ENCODE data around the gene TOR3A. TPM values are rescaled to one million over a fixed set of nuclear protein-coding genes. Genes with fewer than 3 reads are reported as not detected.
"Not testable (repeated sequence)": the region's sequence is repeated elsewhere in the genome, so short reads cannot be mapped to it uniquely, and the experiment has no call there.

TOR3A gene
- 10 to 100 TPM in 7 of 8 experiments, 1 to 10 TPM in 1; 9.2 to 27.9 (median 13.4) TPM for total RNA-seq

DNA sequence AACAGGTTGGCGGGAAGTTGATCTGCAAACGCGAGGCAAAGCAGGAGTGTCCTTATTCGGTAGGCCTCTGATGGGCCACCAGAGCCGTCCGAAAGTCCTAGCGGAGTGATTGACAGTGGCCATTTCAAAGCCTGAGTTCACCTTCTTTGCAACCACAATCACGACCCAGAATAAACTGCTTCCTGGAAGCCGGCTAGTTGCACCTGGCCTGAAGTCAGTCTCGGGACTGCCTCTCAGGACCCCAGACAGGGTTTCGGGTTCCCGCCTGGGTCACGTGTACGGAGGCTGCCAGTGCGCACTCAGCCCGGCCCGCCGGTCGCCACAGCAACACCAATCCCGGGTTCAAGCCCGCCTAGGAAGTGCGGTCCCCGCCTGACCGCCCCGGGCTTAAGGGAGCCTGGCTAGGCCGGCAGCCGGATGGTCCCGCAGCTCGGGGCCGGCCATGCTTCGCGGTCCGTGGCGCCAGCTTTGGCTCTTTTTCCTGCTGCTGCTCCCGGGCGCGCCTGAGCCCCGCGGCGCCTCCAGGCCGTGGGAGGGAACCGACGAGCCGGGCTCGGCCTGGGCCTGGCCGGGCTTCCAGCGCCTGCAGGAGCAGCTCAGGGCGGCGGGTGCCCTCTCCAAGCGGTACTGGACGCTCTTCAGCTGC, at the start of gene TOR3A:
TOR3A (plus strand) TSS at position 384 of the 646 bp plus-strand sequence; CDS start at position 443, 59 bp downstream.
- Histone ChIP-seq H3K4me3 (peak within 1 kb of the TSS; percentile 42 to 66 (median 61)), H3K27ac (peak within 1 kb of the TSS in 1 of 2 donors; percentile 8), H3K4me1 (replicated peaks in 1 of 2) (peaks cover 2 to 9% of the 10 kb centered on the region in 2 donors)
- WGBS, 10 experiments, result 0 to 13% (median 3%) methylated on average over 9 to 27 of the region's 51 CpGs; no CpG with 5 or more reads in 7 of the 10 experiments
- peak; percentile 84 to 93 (median 93) for ATAC-seq (replicated peaks in 6 of 8)
- in situ Hi-C loops (cut with MboI; ENCODE audit: low pct_unique_long_range_greater_than_20kb in 2 of 9, low sequenced_read_pairs in 9 of 9, unreplicated experiment in 9 of 9), result loop anchor here in 5 of 9 experiments (25.0 kb wide), 1 partner anchor 280 kb away; the partner anchor contains the start of gene AXDND1 (in 5 of the 5)

GRCh38 chr1:179034720-179035119, 47.1 kb upstream of the TOR3A start:
- no peak overlapping the region for H3K27ac ChIP-seq
- peak in 3 of 8 experiments; percentile 41 to 66 (median 63) for ATAC-seq (replicated peaks in 6 of 8)
- 83 to 100% (median 92%) methylated on average over 1 of the region's 1 CpG; no CpG with 5 or more reads in 6 of the 10 experiments for WGBS, 10 experiments
- no peak overlapping the region for H3K4me3 ChIP-seq
- H3K4me1 ChIP-seq (replicated peaks in 1 of 2), result peaks cover 6 to 10% of the 10 kb centered on the region in 2 donors
- in situ Hi-C loops (cut with MboI; ENCODE audit: low pct_unique_long_range_greater_than_20kb in 2 of 9, low sequenced_read_pairs in 9 of 9, unreplicated experiment in 9 of 9), result no loop called here

DNA sequence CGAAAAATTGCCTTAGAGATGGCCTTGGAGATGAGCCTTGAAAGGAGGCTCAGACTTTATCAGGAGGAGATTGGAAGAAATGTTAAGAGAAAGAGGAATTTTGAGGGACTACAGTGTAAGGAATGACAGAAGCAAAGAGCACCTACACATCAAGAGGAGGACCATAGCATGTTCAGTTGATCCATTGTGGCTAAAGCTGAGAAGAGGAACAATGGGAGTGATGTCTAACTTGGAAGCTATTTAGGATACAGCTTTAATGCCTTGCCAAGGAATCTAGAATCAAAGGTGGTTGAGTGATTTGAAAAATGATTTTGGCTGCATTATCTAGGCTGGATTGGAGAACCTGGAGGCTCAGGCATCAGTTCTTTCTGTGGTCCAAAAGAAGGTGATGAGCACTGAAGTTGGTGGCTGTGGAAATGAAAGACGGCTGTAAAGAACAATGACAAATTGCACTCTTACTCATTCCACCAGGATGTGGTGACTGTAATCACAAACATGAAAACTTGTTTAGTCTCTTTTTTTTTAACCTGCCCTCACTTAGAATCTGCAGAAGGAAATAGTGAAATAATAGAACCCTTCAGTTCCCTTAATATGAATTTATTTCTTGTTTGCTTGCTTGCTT, 44.9 kb upstream of the TOR3A start:
- H3K4me1 ChIP-seq (replicated peaks in 1 of 2), result peaks cover 5 to 10% of the 10 kb centered on the region in 2 donors
- in situ Hi-C loops (cut with MboI; ENCODE audit: low pct_unique_long_range_greater_than_20kb in 2 of 9, low sequenced_read_pairs in 9 of 9, unreplicated experiment in 9 of 9), result no loop called here
- ATAC-seq (replicated peaks in 6 of 8), result no peak
- no peak overlapping the region for H3K27ac ChIP-seq
- 29 to 96% (median 87%) methylated on average over 1 to 2 of the region's 2 CpGs; no CpG with 5 or more reads in 2 of the 10 experiments for WGBS, 10 experiments
- no peak overlapping the region for H3K4me3 ChIP-seq

GRCh38 chr1:179038528-179039281, 43.2 kb upstream of the TOR3A start:
- no peak overlapping the region for H3K27ac ChIP-seq
- in situ Hi-C loops (cut with MboI; ENCODE audit: low pct_unique_long_range_greater_than_20kb in 2 of 9, low sequenced_read_pairs in 9 of 9, unreplicated experiment in 9 of 9), result no loop called here
- peaks cover 0 to 3% of the 10 kb centered on the region in 2 donors for H3K4me1 ChIP-seq (replicated peaks in 1 of 2)
- 0 to 75% (median 54%) methylated on average over 1 of the region's 1 CpG; no CpG with 5 or more reads in 3 of the 10 experiments for WGBS, 10 experiments
- no peak overlapping the region for H3K4me3 ChIP-seq
- peak in 2 of 8 experiments; percentile 20 to 28 for ATAC-seq (replicated peaks in 6 of 8)

DNA sequence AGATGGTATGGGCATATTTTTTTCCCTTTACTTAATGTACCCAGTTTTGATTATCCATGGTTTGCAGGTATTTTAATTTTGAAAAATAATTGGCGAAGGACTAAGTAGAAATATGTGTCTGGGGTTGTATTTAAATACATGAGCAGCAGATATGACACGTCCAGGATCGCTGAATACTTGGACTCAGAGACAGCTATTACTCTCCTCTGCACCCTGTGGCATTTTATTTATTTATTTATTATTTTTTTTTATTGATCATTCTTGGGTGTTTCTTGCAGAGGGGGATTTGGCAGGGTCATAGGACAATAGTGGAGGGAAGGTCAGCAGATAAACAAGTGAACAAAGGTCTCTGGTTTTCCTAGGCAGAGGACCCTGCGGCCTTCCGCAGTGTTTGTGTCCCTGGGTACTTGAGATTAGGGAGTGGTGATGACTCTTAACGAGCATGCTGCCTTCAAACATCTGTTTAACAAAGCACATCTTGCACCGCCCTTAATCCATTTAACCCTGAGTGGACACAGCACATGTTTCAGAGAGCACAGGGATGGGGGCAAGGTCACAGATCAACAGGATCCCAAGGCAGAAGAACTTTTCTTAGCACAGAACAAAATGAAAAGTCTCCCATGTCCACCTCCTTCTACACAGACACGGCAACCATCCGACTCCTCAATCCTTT, 42.2 kb upstream of the TOR3A start:
- H3K4me1 ChIP-seq (replicated peaks in 1 of 2); in situ Hi-C loops (cut with MboI; ENCODE audit: low pct_unique_long_range_greater_than_20kb in 2 of 9, low sequenced_read_pairs in 9 of 9, unreplicated experiment in 9 of 9); H3K27ac ChIP-seq; H3K4me3 ChIP-seq: not testable (repeated sequence)
- peak in 1 of 8 experiments; percentile 52 for ATAC-seq (replicated peaks in 6 of 8)
- WGBS, 10 experiments, result 27 to 100% (median 88%) methylated on average over 2 to 3 of the region's 9 CpGs; no CpG with 5 or more reads in 2 of the 10 experiments

DNA sequence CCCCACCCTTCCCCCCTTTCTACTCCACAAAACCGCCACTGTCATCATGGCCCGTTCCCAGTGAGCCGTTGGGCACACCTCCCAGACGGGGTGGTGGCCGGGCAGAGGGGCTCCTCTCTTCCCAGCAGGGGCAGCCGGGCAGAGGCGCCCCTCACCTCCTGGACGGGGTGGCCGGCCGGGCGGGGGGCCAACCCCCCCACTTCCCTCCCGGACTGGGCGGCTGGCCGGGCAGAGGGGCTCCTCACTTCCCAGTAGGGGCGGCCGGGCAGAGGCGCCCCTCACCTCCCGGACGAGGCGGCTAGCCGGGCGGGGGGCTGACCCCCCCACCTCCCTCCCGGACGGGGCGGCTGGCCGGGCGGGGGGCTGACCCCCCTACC, 41.7 kb upstream of the TOR3A start:
- H3K4me1 ChIP-seq (replicated peaks in 1 of 2); H3K27ac ChIP-seq; H3K4me3 ChIP-seq; ATAC-seq (replicated peaks in 6 of 8); in situ Hi-C loops (cut with MboI; ENCODE audit: low pct_unique_long_range_greater_than_20kb in 2 of 9, low sequenced_read_pairs in 9 of 9, unreplicated experiment in 9 of 9): not testable (repeated sequence)
- no CpG with 5 or more reads among the region's 27 CpGs for WGBS, 10 experiments

GRCh38 chr1:179042087-179042486, 39.8 kb upstream of the TOR3A start:
- H3K27ac ChIP-seq, result no peak overlapping the region
- in situ Hi-C loops (cut with MboI; ENCODE audit: low pct_unique_long_range_greater_than_20kb in 2 of 9, low sequenced_read_pairs in 9 of 9, unreplicated experiment in 9 of 9), result no loop called here
- H3K4me1 ChIP-seq (replicated peaks in 1 of 2), result peaks cover 6% of the 10 kb centered on the region in 2 donors
- H3K4me3 ChIP-seq, result no peak overlapping the region
- ATAC-seq (replicated peaks in 6 of 8), result no peak
- WGBS, 10 experiments, result 80 to 100% (median 87%) methylated on average over 1 to 7 of the region's 8 CpGs; no CpG with 5 or more reads in 5 of the 10 experiments

DNA sequence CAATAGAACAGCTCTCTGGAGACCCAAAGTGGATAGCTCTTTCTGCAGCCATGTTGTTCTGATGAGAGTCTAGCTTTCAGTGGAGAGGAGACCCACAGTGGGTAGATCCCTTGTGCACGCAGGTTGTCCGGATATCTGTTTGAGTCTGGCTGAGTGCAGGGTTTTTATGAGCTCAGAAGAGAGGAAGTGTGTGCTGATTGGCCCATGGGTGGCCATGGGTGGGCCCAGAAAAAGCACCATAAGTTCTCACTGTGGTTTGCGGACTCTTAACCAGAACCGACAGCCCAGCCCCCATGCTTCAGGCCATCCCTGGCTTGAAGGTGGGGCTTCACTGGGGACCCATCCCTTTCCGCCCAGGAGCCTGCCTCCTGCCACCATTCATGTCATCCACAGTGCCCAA, 39.2 kb upstream of the TOR3A start:
- 92 to 100% (median 100%) methylated on average over 1 to 4 of the region's 5 CpGs; no CpG with 5 or more reads in 4 of the 10 experiments for WGBS, 10 experiments
- H3K4me3 ChIP-seq, result no peak overlapping the region
- no peak overlapping the region for H3K27ac ChIP-seq
- peaks cover 10 to 12% of the 10 kb centered on the region in 2 donors for H3K4me1 ChIP-seq (replicated peaks in 1 of 2)
- no peak for ATAC-seq (replicated peaks in 6 of 8)
- in situ Hi-C loops (cut with MboI; ENCODE audit: low pct_unique_long_range_greater_than_20kb in 2 of 9, low sequenced_read_pairs in 9 of 9, unreplicated experiment in 9 of 9), result no loop called here

GRCh38 chr1:179043266-179043665, 38.6 kb upstream of the TOR3A start:
- Histone ChIP-seq H3K4me3 (no peak overlapping the region), H3K27ac (no peak overlapping the region), H3K4me1 (replicated peaks in 1 of 2) (peaks cover 10 to 12% of the 10 kb centered on the region in 2 donors)
- in situ Hi-C loops (cut with MboI; ENCODE audit: low pct_unique_long_range_greater_than_20kb in 2 of 9, low sequenced_read_pairs in 9 of 9, unreplicated experiment in 9 of 9), result no loop called here
- no peak for ATAC-seq (replicated peaks in 6 of 8)
- WGBS, 10 experiments, result 50 to 100% (median 90%) methylated on average over 1 to 3 of the region's 4 CpGs; no CpG with 5 or more reads in 5 of the 10 experiments

DNA sequence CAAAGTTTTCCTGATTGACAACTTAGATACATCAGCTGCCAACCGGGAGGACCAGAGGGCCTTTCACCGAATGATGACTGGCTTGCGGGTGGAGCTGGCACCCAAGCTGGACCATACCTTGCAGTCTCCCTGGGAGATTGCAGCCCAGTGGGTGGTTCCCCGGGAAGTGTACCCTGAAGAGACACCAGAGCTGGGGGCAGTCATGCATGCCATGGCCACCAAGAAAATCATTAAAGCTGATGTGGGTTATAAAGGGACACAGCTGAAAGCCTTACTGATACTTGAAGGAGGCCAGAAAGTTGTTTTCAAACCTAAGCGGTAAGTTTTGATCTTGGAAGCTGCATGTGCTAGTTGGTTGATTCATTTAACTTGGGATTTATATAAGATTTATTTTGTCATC, 38.0 kb upstream of the TOR3A start:
- no peak for ATAC-seq (replicated peaks in 6 of 8)
- no peak overlapping the region for H3K4me3 ChIP-seq
- in situ Hi-C loops (cut with MboI; ENCODE audit: low pct_unique_long_range_greater_than_20kb in 2 of 9, low sequenced_read_pairs in 9 of 9, unreplicated experiment in 9 of 9), result no loop called here
- peaks cover 10 to 12% of the 10 kb centered on the region in 2 donors for H3K4me1 ChIP-seq (replicated peaks in 1 of 2)
- H3K27ac ChIP-seq, result no peak overlapping the region
- 92 to 100% (median 98%) methylated on average over 1 to 5 of the region's 5 CpGs; no CpG with 5 or more reads in 2 of the 10 experiments for WGBS, 10 experiments

GRCh38 chr1:179046808-179047635, 34.8 kb upstream of the TOR3A start:
- Histone ChIP-seq H3K4me3 (no peak overlapping the region), H3K4me1 (replicated peaks in 1 of 2) (peaks cover 7 to 12% of the 10 kb centered on the region in 2 donors), H3K27ac (no peak overlapping the region)
- in situ Hi-C loops (cut with MboI; ENCODE audit: low pct_unique_long_range_greater_than_20kb in 2 of 9, low sequenced_read_pairs in 9 of 9, unreplicated experiment in 9 of 9), result no loop called here
- 72 to 98% (median 94%) methylated on average over 2 to 13 of the region's 14 CpGs; no CpG with 5 or more reads in 2 of the 10 experiments for WGBS, 10 experiments
- peak in 3 of 8 experiments; percentile 33 to 63 (median 40) for ATAC-seq (replicated peaks in 6 of 8)

DNA sequence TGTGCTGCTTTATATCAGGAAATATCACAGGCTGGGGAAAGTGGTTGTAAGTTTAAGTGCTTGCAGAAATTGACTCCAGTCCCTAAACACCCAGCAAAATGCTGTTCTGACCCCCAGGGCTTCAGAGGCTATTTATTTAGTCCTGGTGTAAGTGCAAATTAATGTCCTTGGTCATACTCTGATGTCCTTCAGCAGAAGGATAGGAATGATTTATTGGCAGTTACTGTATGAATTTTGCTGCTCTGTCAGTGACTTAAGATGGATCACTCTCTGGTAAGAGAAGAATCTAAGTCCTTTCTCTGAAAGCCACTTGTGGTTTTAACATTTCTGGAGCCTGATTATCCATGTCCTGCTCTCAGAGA, 34.3 kb upstream of the TOR3A start:
- Histone ChIP-seq H3K4me3 (no peak overlapping the region), H3K27ac (no peak overlapping the region), H3K4me1 (replicated peaks in 1 of 2) (peaks cover 7 to 12% of the 10 kb centered on the region in 2 donors)
- ATAC-seq (replicated peaks in 6 of 8), result peak in 3 of 8 experiments; percentile 52 to 93 (median 88)
- in situ Hi-C loops (cut with MboI; ENCODE audit: low pct_unique_long_range_greater_than_20kb in 2 of 9, low sequenced_read_pairs in 9 of 9, unreplicated experiment in 9 of 9), result no loop called here

Measured in motor neuron (in vitro differentiated cells).